SK-N-SH (cell line): ENCODE measurements around the gene C1QTNF8. TPM values are rescaled to one million over a fixed set of nuclear protein-coding genes. Genes with fewer than 3 reads are reported as not detected.

Experiments
- CTCF ChIA-PET: fragments of 300-600, 350-600 bp; formaldehyde crosslinking; extraction: SDS; loops from one replicate; lab custom pipeline; 2021; lab: Yijun Ruan, JAX
- POLR2A ChIA-PET: fragments of 350-600 bp; sonication (Branson Sonifier 250); formaldehyde crosslinking; extraction: SDS; loops from one replicate; lab custom pipeline; 2020; ENCODE audit warnings: antibody characterized with exemption, inconsistent platforms; lab: Yijun Ruan, JAX
- DNase-seq: peaks from one replicate; pipeline ENCODE4 v3.0.0; 2012
- H2AFZ ChIP-seq: fragments of 200-600 bp; sonication (generic); 2 replicates; pipeline ENCODE4 v1.8.1; 2016; ENCODE audit warnings: antibody characterized with exemption, mild to moderate bottlenecking, low read depth
- H3F3A ChIP-seq: fragments of 200-600 bp; sonication (generic); replicated peaks from 2 replicates; pipeline ENCODE3; 2016; ENCODE audit warnings: antibody characterized with exemption, mild to moderate bottlenecking; ENCODE audit not compliant: insufficient read depth
- H3K27ac ChIP-seq, 2 experiments: fragments of 200-500 bp in 1 of 2; fragments of 200-600 bp in 1 of 2; sonication (Bioruptor generic) in 1 of 2; sonication (generic), shearing (Covaris generic) in 1 of 2; 2 replicates each; pipeline versions ENCODE4 v1.5.1 to v1.6.1; 2014 to 2016; ENCODE audit warnings: low read depth in 2 of 2, inconsistent platforms in 1 of 2, low read length in 1 of 2, mild to moderate bottlenecking in 1 of 2, mixed read lengths in 1 of 2
- H3K27me3 ChIP-seq: fragments of 200-600 bp; sonication (generic), shearing (Covaris generic); 2 replicates; pipeline ENCODE4 v1.6.1; 2016; ENCODE audit warnings: mixed run types; ENCODE audit not compliant: insufficient read depth
- H3K36me3 ChIP-seq, 2 experiments: fragments of 200-500 bp in 1 of 2; fragments of 200-600 bp in 1 of 2; sonication (Bioruptor generic) in 1 of 2; sonication (generic) in 1 of 2; replicated peaks in 1 of 2; 2 replicates each; pipeline versions ENCODE3 to v1.5.1; 2014 to 2016; ENCODE audit warnings: low read length in 1 of 2, mild to moderate bottlenecking in 1 of 2; ENCODE audit not compliant: insufficient read depth in 2 of 2, control insufficient read depth in 1 of 2
- H3K4me1 ChIP-seq, 2 experiments: fragments of 200-500 bp in 1 of 2; fragments of 200-600 bp in 1 of 2; sonication (Bioruptor generic) in 1 of 2; sonication (generic), shearing (Covaris generic) in 1 of 2; 2 replicates each; pipeline versions ENCODE4 v1.5.1 to v1.6.1; 2014 to 2016; ENCODE audit warnings: low read depth in 1 of 2, low read length in 1 of 2, mixed run types in 1 of 2; ENCODE audit not compliant: insufficient read depth in 2 of 2, control insufficient read depth in 1 of 2
- H3K4me2 ChIP-seq: fragments of 200-600 bp; sonication (generic), shearing (Covaris generic); 2 replicates; pipeline ENCODE4 v1.6.1; 2017; ENCODE audit warnings: mixed run types
- H3K4me3 ChIP-seq, 2 experiments: fragments of 200-500 bp in 1 of 2; fragments of 200-600 bp in 1 of 2; sonication (Bioruptor generic) in 1 of 2; sonication (generic), shearing (Covaris generic) in 1 of 2; 2 replicates each; pipeline versions ENCODE4 v1.5.1 to v1.8.1; 2014 to 2016; ENCODE audit warnings: low read depth in 2 of 2, inconsistent platforms in 1 of 2, low read length in 1 of 2, mild to moderate bottlenecking in 1 of 2, mixed read lengths in 1 of 2, moderate library complexity in 1 of 2
- H3K79me2 ChIP-seq: fragments of 200-600 bp; sonication (generic); 2 replicates; pipeline ENCODE4 v1.8.1; 2017; ENCODE audit warnings: mild to moderate bottlenecking; ENCODE audit not compliant: insufficient read depth
- H3K9ac ChIP-seq: fragments of 200-600 bp; sonication (generic); 2 replicates; pipeline ENCODE4 v1.6.1; 2017; ENCODE audit warnings: mixed run types
- H3K9me2 ChIP-seq: fragments of 200-600 bp; sonication (generic); 2 replicates; pipeline ENCODE4 v1.6.1; 2017; ENCODE audit warnings: mixed run types
- H3K9me3 ChIP-seq: fragments of 200-600 bp; sonication (generic); 2 replicates; pipeline ENCODE4 v1.6.1; 2017; ENCODE audit warnings: mixed run types, mild to moderate bottlenecking, moderate library complexity
- H4K20me1 ChIP-seq: fragments of 200-600 bp; sonication (generic); 2 replicates; pipeline ENCODE4 v1.6.1; 2017; ENCODE audit warnings: mild to moderate bottlenecking, mixed run types; ENCODE audit not compliant: insufficient read depth
- EZH2phosphoT487 ChIP-seq: fragments of 200-600 bp; sonication (generic); IDR thresholded peaks from 2 replicates; pipeline ENCODE4 v1.6.1; 2017; ENCODE audit warnings: low read depth, mixed run types, mild to moderate bottlenecking, antibody characterized with exemption, moderate library complexity, borderline replicate concordance
- FOSL2 ChIP-seq: IDR thresholded peaks from 2 replicates; pipeline ENCODE4 v1.4.0; 2012; ENCODE audit warnings: low read depth, mild to moderate bottlenecking, moderate library complexity, borderline replicate concordance
- FOXJ3 ChIP-seq: sonication (generic); formaldehyde crosslinking; IDR thresholded peaks from 2 replicates; pipeline ENCODE4 v1.5.1; 2020; ENCODE audit warnings: mild to moderate bottlenecking, missing genetic modification reagents
- GABPA ChIP-seq: IDR thresholded peaks from 2 replicates; pipeline ENCODE4 v1.4.0; 2012; ENCODE audit warnings: low read depth, mild to moderate bottlenecking
- GATA2 ChIP-seq: sonication (generic); formaldehyde crosslinking; IDR thresholded peaks from 2 replicates; pipeline ENCODE4 v1.5.0; 2020; ENCODE audit warnings: mild to moderate bottlenecking, missing genetic modification reagents
- MAX ChIP-seq: IDR thresholded peaks from 2 replicates; pipeline ENCODE4 v1.4.0; 2012; ENCODE audit warnings: low read depth
- MXI1 ChIP-seq: IDR thresholded peaks from 2 replicates; pipeline ENCODE4 v1.6.1; 2012; ENCODE audit warnings: mild to moderate bottlenecking, low read depth, low read length, improper control_type of control experiment
- NFIC ChIP-seq: IDR thresholded peaks from 2 replicates; pipeline ENCODE4 v1.4.0; 2012; ENCODE audit warnings: borderline replicate concordance
- NRF1 ChIP-seq: IDR thresholded peaks from 2 replicates; pipeline ENCODE4 v1.6.1; 2012; ENCODE audit warnings: low read depth, mild to moderate bottlenecking, low read length
- PBX3 ChIP-seq: IDR thresholded peaks from 2 replicates; pipeline ENCODE4; 2012
- REST ChIP-seq: IDR thresholded peaks from 2 replicates; pipeline ENCODE4 v1.6.1; 2012; ENCODE audit warnings: mild to moderate bottlenecking, low read depth, low read length, moderate library complexity
- SMC3 ChIP-seq: IDR thresholded peaks from 2 replicates; pipeline ENCODE4 v1.6.1; 2012; ENCODE audit warnings: low read depth, low read length, improper control_type of control experiment
- TCF12 ChIP-seq: IDR thresholded peaks from 2 replicates; pipeline ENCODE4 v1.4.0; 2012
- TEAD4 ChIP-seq: IDR thresholded peaks from 2 replicates; pipeline ENCODE4 v1.4.0; 2012; ENCODE audit warnings: mild to moderate bottlenecking, borderline replicate concordance; ENCODE audit not compliant: insufficient read depth
- USF1 ChIP-seq: IDR thresholded peaks from 2 replicates; pipeline ENCODE4 v1.4.0; 2012; ENCODE audit warnings: low read depth, borderline replicate concordance
- YY1 ChIP-seq: IDR thresholded peaks from 2 replicates; pipeline ENCODE4 v1.4.0; 2012; ENCODE audit warnings: low read depth, mild to moderate bottlenecking
- WGBS: methylation state at CpG from one replicate; pipeline ENCODE4 v1.1.6; 2017; ENCODE audit warnings: low lambda C conversion rate; 5-methylcytosine and 5-hydroxymethylcytosine counted together
- polyA plus RNA-seq, 3 experiments: library from polyadenylated mRNA; depleted of rRNA; stranded (reverse); fragments of >200 nt; gene quantifications; 2 replicates each; pipeline ENCODE4 v1.2.3, GENCODE V29; 2012

C1QTNF8 gene
- polyA plus RNA-seq, 1 of the 3 experiments (the other 2 are of a cell fraction): not detected

- WGBS: 40% methylated on average over 1 of the region's 19 CpGs
- CTCF ChIA-PET: no interaction called here
- no peak overlapping the region for H3K9ac ChIP-seq
Observed at GRCh38 chr16:1119129-1119528, 23.1 kb upstream of the C1QTNF8 start.

More at GRCh38 chr16:1119129-1119528, 23.1 kb upstream of the C1QTNF8 start:
- no peak overlapping the region for H3K27ac ChIP-seq
- no peak for DNase-seq
- no peaks in the 10 kb centered on the region for H3K36me3 ChIP-seq
- peaks cover 62% of the 10 kb centered on the region for H3K27me3 ChIP-seq
- no peaks in the 10 kb centered on the region for H3K79me2 ChIP-seq
- H2AFZ ChIP-seq: no peak overlapping the region
- H3F3A ChIP-seq: no peaks in the 10 kb centered on the region
- H3K4me2 ChIP-seq: no peak overlapping the region
- no peak for TF ChIP-seq FOSL2
- TF ChIP-seq NFIC: no peak
- no peak for TF ChIP-seq MXI1
- TF ChIP-seq USF1: no peak
- TF ChIP-seq GATA2 (CRISPR knock-in tag): no peak
- TF ChIP-seq GABPA: no peak
- TF ChIP-seq TEAD4: no peak
- no peak for TF ChIP-seq TCF12
- TF ChIP-seq REST: no peak
- no peak for TF ChIP-seq MAX
- no peak for TF ChIP-seq YY1
- TF ChIP-seq EZH2phosphoT487: no peak
- no peak for TF ChIP-seq PBX3
- no peak for TF ChIP-seq NRF1
- TF ChIP-seq SMC3: no peak
- TF ChIP-seq FOXJ3 (CRISPR knock-in tag): no peak
- H4K20me1 ChIP-seq: 0 out of 2 replicates have a peak, but pooled peaks cover 2% of the 10 kb centered on the region
- POLR2A ChIA-PET: no interaction called here
- H3K4me3 ChIP-seq: no peak overlapping the region
- no peaks in the 10 kb centered on the region for H3K4me1 ChIP-seq
- H3K9me2 ChIP-seq: no peaks in the 10 kb centered on the region
- H3K9me3 ChIP-seq: no peaks in the 10 kb centered on the region
